GM18873 (cell line): ENCODE measurements around the gene OPCML.

Experiments
- ATAC-seq: cut with Tn5 transposase; IDR thresholded peaks from one replicate; pipeline ENCODE4 v1.9.1; 2021; ENCODE audit warnings: mild to moderate bottlenecking, moderate library complexity, moderate number of reproducible peaks; ENCODE audit not compliant: unreplicated experiment, low FRiP score

Gene OPCML

DNA sequence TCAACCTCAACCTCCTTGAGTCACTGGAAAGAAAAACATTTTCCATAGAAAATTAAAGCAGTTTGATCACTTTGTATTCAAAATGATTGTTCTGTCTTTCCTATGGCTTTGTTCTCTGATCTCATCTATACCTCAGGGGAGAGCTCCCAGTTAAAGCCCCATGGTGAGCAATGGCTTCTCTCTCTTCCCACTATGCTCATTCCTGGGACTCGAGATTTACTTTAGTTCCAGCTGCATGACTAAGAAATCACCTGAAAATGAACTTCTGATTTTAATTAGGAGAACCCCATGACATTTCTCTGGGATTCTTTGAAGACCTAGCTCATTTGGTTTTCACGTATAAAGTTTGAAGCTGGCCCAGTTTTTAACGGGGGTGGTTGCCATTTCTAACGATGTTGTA, 921.5 kb downstream of the OPCML start:
- no peak for ATAC-seq

DNA sequence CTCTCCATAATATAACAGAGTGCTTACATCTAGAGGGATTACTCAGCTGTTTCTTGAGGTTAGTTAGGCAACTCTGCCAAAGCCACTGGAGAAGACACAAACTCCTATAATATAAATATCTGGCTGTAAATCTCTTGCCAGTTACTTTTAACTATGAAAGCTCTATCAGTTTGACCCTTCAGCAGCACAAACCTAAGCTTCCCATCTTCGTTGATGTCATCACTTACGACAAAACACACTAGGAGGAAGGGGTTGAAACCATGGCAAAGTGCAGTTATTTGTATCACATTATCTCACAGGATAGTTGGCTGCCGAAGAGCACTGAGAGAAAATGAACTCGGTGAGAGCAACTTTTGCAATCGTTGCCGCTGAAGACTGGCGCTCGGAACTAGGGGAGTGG, 922.1 kb downstream of the OPCML start:
- no peak for ATAC-seq

DNA sequence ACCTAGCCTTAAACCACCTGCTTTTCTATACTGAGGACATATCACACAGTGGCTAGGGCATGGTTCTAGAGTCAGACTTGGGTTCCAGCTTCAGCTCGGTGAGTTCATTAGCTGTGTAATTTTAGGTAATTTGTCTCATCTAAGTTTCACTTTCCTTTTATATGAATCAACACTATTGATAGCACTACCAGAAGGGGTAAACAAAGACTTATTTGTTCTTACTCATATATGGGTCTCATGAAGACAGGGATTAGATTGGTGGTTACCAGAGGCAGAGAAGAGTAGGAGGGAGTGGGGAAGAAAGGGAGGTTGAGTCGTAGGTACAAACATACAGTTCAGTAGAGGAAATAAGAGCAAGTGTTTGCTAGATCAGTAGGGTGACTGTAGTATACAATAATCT, 924.7 kb downstream of the OPCML start:
- ATAC-seq: no peak

DNA sequence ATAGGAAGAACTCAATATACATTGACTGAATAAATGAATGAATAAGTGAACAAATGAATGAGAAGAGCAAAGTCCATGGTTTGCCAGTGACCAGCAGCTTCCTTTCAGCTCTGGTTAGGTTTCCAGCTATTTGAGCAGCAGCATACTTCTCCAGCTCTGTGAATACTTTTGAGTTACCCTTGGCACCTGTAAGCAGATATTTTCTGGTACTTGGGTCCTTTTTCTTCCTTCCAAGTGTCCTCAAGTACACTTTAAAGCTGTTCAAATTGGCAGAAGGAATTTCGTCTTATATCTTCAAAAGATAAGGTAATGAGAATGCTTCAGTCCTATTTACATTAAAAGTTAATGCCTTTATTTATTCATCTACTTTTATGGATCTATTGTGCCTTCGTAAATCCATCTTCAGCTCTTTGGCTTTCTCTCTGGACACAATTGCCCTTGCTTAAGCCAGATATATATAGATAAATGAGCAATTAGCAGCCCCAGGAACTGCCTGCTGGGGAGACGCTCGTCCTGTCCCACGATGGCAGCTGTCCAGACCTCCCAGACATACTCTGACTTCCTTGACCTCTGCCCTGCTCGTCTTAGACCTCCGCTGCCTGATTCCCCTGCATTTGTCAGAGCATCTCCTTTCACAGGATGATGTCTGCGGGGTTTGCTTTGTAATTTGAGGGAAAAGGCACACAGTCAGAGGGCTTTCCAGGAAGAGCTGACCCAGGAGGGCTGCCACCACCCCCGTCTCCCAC, 926.3 kb downstream of the OPCML start:
- ATAC-seq: no peak

DNA sequence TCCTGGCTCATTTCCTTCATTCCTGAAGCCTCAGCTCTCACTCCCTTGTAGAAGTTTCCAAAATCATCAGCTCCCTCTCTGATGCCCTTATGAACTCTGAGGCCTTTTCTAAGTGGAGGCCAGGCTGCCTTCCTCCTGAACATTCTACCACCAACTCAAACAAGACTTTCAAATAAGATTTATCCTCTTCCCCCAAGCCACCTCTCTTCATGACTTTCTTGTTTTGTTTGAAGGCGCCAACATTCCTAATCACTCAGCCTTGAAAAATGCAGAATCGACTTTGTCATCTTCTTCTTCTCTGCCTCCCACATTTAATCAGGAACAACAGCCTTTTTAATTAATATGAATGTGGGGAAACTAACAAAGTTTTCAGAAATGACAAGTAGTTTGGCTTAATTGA, 927.9 kb downstream of the OPCML start:
- ATAC-seq: no peak

DNA sequence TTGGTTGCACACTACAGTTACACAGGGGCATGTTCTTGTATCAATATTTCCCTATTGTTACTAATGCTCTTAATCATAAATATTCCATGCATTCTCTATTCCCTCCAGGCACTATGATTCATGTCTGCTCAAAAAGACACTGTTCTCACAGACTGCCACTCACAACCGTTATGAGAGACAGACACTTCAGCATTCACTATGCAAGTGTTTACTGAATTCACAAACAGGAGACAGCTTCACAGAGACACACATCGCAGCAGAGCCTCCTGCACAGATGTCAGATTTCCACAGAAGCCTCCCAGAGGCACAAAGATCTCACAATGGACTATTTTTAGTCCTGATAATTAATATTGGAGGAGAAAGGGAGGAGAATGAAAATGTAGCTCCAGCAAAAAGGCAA, 930.4 kb downstream of the OPCML start:
- ATAC-seq: no peak

DNA sequence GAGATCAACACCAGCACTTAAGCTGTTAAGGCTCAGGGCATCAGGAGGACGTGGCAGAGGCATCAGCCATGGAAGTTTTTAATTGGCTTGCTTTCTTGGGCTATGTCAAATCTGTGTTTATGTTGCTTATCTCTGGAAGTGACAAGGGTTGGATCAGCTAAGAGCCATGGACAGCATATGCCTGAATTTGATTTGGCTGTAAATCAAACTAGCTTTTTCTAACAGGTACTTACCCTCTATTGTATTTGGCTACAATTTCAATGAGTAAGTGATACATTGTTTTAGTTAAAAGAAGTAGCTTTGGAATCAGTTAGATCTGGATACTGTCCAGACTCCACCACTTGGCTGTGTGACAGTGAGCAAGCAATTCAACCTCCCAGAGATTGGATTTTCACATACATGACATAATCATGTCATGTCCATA, 936.6 kb downstream of the OPCML start:
- no peak for ATAC-seq

DNA sequence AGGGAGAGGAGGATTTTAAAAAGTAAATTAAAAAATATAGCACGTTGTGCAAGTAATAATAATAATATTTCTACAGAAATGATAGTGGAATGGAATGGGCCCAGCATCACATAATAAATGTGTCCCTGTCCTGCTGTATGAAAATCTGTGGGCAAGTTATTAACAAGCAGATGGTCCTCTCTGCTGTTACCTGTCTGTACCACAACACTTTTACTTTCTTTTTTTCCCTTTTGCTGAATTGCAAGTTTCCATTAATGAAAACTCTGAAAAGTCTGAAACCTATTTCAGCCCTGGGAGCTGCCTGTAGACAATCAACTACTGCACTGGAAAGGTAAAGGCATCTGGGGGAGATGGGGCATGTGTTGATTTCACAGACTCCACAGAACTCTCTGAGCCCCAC, 937.1 kb downstream of the OPCML start:
- ATAC-seq: no peak

DNA sequence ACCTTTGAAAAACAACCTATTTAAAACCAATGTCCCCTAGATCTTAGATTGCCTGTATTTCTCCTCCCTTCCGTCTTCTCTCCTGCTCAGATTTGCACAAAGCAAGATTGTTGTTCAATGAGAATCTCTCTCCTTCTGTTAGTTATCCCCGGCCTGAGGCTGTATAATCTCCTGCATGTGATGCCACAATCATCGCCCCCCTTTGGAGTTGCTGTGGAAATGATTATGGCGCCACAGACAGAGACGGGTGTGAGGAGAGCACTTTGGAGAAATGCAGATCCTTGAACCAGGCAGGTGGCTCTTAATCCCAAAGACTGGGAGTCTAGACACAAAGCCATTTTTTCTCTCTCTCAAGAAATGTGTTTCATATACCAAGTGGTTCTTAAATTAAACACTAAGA, 941.3 kb downstream of the OPCML start:
- no peak for ATAC-seq

DNA sequence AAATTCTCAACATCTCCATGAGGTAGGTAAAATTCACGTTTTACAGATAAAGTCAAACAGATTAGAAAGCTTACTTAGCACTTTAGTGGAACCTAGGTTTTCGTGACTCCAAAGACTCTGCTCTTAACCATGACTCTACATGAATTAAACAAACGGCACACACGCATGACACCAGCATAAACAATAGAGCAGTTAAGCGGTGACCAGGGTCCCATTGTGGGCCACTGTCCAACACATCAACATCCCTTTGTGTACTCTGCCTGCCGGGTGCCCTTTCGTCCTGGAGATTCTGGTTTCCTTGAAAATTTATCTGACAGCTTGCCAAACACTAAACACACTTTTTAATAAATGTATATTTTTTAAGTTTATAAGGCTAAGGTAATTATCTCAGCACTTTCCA, 941.7 kb downstream of the OPCML start:
- ATAC-seq: no peak

DNA sequence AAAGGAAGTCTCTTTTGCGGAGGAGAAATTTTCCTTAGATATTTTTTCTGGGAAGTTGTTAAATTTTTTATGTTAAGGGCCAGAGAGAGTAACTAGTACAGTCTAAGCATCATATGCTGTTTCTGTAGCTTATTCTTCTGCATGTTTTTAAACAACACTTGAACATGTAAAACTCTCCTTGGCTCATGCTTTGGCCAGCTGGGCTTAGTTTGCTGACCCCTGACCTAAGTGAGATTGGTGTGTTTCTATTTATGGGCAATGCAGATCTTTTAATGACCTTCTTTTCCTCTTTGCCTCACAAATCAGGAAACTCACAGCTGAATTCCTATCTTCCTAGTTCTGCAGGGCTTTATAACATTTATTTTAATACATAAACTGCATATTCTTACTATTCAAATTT, 942.5 kb downstream of the OPCML start:
- ATAC-seq: no peak

DNA sequence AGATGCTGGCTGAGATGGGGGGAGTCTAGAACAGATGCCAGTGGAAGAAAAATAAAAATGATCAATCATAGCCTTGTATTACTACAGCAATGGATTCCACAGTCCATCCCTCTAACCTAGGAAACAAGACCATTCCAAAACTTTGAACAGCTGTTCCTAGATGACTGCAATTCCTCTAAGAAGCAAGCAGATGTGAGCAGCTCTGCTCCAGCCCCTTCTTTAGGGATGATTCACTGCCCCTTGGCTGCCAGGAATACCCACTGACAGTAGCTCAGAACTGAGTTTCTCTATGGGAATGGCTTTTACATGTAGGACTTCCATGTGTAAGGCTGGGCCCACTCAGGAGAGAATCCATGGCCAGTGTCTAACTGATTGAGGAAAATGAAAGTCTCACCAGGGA, 943.9 kb downstream of the OPCML start:
- no peak for ATAC-seq

DNA sequence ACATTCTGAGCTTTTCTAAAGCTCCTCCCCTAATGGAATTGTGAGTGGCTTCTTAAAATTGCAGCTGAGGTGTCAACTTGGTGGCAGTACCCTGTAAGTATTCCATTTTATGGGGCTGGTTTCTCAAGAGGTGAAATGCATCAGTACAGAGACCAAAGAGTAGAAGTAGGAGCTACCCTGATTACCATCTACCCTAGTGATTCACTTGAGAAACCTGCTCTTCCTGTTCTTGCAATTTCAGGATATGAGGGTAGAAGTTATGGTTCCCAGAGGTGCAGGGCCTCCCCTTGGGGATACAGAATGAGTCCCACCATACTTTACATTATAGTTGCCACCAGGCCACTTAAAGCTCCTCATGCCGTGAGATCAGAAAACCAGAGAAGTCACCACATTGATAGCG, 944.6 kb downstream of the OPCML start:
- no peak for ATAC-seq

DNA sequence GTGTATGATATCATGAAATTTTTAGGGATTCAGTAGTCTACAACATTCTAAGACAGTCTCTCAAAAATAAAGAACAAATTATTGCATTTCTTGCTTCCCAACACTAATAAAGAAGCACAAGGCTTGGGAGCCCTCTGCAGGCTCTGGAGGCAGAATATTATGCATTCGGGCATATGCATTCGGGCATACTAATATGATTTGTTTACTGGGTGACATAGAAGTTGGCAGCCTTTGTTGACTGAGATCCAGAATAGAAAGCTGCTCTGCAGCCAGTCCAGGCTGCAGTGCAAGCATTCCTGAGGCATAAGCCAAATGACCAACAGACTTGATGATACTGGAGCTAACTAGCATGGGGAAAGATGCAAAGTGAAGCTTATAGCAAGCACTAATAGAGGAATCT, 945.5 kb downstream of the OPCML start:
- no peak for ATAC-seq

DNA sequence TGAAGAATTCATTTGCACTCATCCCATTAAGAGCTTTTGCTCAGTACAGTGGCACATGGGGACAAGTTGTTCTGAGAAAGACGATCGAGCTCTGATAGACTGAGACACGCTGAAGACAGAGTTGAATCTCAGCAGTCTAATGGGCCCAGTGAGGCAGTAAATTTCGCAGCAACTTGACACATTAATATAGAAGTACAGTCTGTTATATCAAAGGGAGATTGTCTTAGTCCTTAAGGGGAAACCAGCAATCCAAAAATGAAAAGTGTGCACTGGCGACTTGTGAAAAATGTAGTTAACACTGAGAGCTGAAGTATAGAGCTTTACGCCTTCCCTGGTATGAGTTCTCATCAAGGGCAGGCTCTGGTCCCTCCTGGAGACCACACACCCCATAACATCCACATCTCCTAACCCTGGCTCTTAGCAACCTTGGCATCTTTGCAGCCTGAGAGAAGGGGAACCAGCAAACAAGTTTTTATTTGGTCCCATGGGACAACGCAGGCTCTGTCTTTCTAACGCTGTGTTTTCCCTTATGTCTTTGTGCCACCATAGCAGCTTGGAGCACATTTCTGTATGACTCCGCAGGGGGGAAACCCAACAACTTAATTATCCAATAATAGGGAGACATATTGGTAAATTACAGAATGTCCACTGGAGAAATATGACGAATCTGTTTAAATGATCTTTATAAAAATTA, 952.5 kb downstream of the OPCML start:
- no peak for ATAC-seq

DNA sequence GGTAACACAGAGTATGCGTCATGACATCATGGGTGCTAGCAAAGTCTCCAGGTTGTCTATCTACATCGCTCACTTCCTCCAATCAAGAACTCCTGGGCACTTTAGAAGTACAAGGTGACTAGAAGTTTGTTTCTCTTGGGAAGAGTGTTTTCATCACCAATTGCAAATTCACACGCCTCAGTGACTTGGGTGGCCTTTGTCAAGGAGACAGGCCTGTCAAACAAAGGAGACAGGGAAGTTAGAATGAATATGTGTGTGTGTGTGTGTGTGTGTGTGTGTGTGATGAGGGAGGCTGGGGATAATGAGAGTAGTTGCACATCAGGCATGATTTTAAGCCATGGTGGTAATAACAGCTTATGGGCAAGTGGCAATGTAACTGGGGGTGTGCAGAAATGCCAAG, 953.2 kb downstream of the OPCML start:
- ATAC-seq: no peak

DNA sequence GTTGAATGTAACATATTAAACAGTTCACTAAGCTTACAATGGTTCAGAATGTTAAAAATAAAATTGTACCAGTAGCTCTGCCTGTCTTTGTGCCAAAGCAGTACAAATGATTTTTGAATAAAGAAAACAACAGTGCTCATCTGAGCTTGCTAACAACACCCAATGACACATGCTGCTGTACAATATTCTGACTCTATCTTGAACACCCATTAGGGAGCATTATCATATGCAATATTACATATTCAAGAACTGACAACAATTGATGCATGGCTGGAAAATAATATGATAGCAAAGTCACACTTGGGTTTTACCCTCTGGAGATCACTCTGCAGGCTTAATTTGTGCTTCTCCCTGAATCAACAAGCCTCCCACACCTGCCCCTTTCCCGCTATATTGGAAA, 953.7 kb downstream of the OPCML start:
- ATAC-seq: no peak

DNA sequence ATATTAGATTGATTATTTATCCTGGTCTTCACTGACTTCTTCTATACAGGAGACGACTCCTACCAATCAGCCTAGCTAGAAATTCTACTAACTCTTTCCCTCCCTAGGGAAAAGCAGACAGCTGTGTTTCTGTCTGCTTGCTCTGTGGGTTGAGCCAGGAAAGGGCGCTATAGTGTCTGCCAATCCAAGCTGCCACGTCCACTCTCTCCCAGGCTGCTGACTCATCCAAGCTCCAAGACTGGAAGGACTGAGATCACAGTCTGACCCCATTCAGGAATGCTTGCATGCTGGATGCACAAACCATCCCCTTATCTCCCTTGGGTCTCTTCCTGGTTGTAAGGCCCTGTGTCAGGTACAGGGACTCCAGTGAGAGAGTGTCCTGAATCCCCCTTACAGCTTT, 955.6 kb downstream of the OPCML start:
- no peak for ATAC-seq

DNA sequence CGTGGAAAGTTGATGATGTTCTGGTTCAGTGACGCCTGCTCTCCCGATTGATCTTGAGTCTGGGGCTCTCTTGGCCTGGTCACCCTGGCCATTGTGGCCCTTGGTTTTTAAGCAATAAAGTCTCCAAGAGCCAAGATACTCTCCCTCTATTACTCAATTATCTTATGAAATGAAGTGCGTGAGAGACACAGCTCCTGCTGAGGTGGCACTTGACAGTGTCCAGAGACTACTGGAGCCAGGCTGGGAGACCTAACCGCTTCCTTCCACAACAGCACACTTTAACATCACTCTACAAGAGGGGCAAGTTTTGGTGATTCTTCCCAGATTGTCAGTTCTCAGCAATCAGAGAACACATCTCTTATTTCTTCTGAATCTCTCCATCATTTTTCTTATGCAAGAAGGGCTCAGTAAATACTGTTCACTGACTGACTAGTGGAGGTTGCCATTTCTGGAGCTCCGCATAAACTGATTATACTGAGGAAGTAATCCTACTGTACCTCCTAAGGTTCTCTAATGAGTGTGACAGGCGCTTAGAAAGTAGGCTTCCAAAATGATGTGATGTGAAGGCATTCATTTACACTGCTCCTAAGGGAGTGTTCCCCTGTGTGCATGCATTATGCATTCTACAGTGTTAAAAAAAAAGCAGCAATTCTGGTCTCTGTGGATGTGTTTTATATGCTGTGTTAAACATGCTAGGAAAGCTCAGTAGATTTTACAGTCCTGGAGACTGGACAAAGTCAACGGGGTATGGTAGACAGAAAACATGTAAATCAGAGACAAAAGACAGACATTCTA, 968.0 kb downstream of the OPCML start:
- ATAC-seq: no peak

DNA sequence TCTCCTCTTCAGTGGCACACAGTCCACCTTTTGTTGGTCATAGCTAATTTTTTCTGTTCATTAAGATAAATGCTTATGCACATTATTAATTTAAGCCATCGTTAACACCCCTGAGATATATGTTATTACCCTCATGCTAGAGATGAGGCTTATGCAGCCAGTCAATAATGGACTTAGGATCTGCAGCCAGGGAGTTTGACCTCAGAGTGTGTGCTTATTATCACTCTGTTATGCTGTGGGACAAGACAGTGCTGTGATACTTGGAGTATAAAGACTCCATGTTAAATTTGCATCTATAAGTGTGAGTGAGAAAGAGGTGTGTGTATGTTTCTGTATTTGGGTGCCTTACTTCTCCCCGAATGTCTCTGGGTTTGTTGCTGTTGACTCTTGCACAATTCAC, 969.3 kb downstream of the OPCML start:
- ATAC-seq: no peak

DNA sequence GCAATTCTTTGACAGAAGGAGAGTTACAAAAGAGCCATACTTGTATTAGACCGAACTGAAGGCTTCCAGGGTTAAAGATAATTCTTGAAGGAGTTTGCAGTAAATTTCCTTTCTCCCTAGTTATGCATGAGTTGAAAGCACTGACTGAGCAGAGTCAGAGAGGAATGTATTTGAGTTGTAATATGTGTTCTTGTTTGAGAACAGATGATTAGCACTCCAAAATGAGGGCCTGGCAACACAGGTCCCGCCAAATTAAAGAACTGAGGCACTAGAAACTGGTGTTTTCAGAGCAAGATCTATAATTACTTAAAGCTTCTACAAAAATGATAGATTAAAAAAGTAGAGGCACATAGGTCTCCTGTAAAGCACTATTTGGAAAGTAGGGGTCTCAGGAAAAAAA, 970.4 kb downstream of the OPCML start:
- ATAC-seq: no peak
